ENCODE results near the gene TMEM145. TPM values are rescaled to one million over a fixed set of nuclear protein-coding genes. Genes with fewer than 3 reads are reported as not detected.
A peak's percentile ranks its signal among the peaks of the same experiment; 100 is the strongest.

The TMEM145 gene
- total RNA-seq, 1 donor from 2014 or later = not detected

DNA sequence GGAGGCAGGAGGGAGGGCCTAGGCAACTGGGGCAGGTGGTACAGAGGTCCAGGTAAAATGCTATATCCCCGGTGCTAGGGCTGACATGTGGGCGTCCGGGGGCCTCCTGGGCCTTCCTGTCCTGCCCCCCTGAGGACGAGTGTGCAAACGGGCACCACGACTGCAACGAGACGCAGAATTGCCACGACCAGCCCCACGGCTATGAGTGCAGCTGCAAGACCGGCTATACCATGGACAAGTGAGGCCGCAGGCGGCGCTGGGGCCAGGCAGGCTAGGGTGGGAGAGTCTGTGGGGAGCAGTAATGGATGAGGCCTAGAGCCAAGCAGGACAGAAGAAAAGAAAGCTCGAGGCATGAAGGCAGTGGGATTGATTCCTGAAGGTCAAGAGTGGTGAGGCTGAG lies 55.7 kb downstream of the TMEM145 start:
- H3K9me3 Mint-ChIP-seq = no peaks in the 10 kb centered on the region
- ChIA-PET POLR2A (no interaction called here), CTCF (no interaction called here)
- H3K27ac Mint-ChIP-seq = no peak overlapping the region
- H3K4me1 Mint-ChIP-seq = peaks cover 56% of the 10 kb centered on the region
- ATAC-seq (ENCODE audit: low read depth) (no peak), DNase-seq (no peak)
- TF ChIP-seq, protein P1, sequence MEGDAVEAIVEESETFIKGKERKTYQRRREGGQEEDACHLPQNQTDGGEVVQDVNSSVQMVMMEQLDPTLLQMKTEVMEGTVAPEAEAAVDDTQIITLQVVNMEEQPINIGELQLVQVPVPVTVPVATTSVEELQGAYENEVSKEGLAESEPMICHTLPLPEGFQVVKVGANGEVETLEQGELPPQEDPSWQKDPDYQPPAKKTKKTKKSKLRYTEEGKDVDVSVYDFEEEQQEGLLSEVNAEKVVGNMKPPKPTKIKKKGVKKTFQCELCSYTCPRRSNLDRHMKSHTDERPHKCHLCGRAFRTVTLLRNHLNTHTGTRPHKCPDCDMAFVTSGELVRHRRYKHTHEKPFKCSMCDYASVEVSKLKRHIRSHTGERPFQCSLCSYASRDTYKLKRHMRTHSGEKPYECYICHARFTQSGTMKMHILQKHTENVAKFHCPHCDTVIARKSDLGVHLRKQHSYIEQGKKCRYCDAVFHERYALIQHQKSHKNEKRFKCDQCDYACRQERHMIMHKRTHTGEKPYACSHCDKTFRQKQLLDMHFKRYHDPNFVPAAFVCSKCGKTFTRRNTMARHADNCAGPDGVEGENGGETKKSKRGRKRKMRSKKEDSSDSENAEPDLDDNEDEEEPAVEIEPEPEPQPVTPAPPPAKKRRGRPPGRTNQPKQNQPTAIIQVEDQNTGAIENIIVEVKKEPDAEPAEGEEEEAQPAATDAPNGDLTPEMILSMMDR (IDR thresholded peaks at IDR 0.05) = no peak
- peaks cover 1% of the 10 kb centered on the region for H3K36me3 Mint-ChIP-seq (ENCODE audit: low read depth)
- H3K27me3 Mint-ChIP-seq = no peaks in the 10 kb centered on the region
- intact Hi-C loops (cut with micrococcal nuclease) = no loop called here
- H3K4me3 Mint-ChIP-seq = no peak overlapping the region

DNA sequence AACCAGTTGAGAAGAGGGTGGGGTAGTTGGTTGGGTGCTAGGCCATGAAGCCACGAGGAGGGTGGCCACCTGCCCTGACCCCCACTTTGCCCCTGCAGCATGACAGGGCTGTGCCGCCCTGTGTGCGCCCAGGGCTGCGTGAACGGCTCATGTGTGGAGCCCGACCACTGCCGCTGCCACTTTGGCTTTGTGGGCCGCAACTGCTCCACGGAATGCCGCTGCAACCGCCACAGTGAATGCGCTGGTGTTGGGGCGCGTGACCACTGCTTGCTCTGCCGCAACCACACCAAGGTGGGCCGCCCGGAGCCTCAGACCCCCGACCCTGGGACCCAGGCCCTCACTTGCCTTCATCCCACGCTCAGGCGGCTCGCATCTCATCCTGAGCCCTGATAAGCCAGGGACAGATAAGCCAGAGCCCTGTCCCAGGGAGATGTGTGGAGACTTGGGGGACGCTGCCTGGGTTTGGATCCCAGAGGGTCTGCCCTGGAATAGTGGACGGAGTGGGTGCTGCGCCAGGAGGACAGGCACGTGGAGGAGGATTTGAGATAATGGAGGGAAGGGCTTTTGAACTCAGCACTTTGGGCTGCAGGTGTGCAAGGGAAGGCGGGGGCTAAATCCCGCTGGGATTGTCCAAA lies 56.4 kb downstream of the TMEM145 start:
- POLR2A ChIA-PET = no interaction called here
- peaks cover 48% of the 10 kb centered on the region for H3K4me1 Mint-ChIP-seq
- DNase-seq = no peak
- TF ChIP-seq, protein P1 (IDR thresholded peaks at IDR 0.05) = no peak
- H3K4me3 Mint-ChIP-seq = no peak overlapping the region
- H3K36me3 Mint-ChIP-seq (ENCODE audit: low read depth) = peaks cover 1% of the 10 kb centered on the region
- ATAC-seq (ENCODE audit: low read depth) = no peak
- no peaks in the 10 kb centered on the region for H3K27me3 Mint-ChIP-seq
- no peak overlapping the region for H3K27ac Mint-ChIP-seq
- intact Hi-C loops (cut with micrococcal nuclease) = no loop called here
- H3K9me3 Mint-ChIP-seq = no peaks in the 10 kb centered on the region
- CTCF ChIA-PET = no interaction called here

DNA sequence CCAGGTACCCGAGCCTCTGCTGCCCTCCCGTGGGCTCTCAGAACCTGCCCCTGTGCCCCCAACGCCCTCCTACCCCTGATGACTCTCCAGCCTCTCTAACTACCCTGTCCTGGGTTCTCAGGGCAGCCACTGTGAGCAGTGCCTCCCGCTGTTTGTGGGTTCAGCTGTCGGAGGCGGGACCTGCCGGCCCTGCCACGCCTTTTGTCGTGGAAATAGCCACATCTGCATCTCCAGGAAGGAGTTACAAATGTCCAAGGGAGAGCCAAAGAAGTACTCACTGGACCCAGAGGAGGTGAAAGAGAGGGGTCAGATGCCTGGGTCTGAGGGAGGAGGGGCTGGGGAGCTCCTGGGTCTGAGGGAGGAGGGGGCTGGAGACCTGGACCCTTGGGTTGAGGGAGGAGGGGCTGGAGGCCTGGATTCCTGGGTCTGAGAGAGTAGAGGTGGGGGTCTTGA lies 57.0 kb downstream of the TMEM145 start:
- DNase-seq = no peak
- CTCF ChIA-PET = interaction anchor here (1.2 kb wide), 1 partner anchor 70 kb away, joined by 3 read pairs; no protein-coding TSS in a partner anchor
- no peaks in the 10 kb centered on the region for H3K9me3 Mint-ChIP-seq
- ATAC-seq (ENCODE audit: low read depth) = no peak
- intact Hi-C loops (cut with micrococcal nuclease) = no loop called here
- H3K27ac Mint-ChIP-seq = no peak overlapping the region
- H3K36me3 Mint-ChIP-seq (ENCODE audit: low read depth) = peaks cover 1% of the 10 kb centered on the region
- no peak overlapping the region for H3K4me3 Mint-ChIP-seq
- TF ChIP-seq, protein P1 (IDR thresholded peaks at IDR 0.05) = no peak
- H3K27me3 Mint-ChIP-seq = no peaks in the 10 kb centered on the region
- H3K4me1 Mint-ChIP-seq = peaks cover 43% of the 10 kb centered on the region
- POLR2A ChIA-PET = interaction anchor here (1.1 kb wide), 1 partner anchor 27 kb away, joined by 5 read pairs; no protein-coding TSS in a partner anchor

DNA sequence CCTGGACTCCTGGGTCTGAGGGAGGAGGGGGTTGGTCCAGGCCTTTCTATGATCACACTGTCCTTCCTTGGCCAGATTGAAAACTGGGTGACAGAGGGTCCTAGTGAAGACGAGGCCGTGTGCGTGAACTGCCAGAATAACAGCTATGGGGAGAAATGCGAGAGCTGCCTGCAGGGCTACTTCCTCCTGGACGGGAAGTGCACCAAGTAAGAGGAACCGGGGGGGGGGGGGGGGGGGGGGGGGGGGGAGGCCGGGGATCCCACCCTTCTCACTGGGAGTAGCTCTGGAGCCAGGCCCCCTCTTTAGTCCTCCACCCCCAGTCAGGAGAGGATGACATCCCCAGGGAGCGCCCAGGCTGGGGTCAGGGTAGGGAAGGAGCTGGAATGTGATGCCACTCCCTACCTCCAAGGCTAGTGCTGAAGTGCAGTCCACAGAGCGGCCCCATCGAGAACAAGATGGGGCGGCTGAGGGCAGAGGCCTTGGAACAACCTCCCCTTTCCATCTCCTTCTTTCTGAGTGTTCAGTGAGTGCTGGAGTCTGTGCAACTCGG lies 57.6 kb downstream of the TMEM145 start:
- intact Hi-C loops (cut with micrococcal nuclease) = no loop called here
- peak overlapping the region; percentile 35 for H3K4me3 Mint-ChIP-seq
- no peak for DNase-seq
- ChIA-PET POLR2A (interaction anchor here (0.5 to 1.1 kb wide), 3 partner anchors 16 to 377 kb away, joined by 4 to 7 read pairs (median 5); partner anchors contain the start of gene ATP1A3), CTCF (interaction anchor here (1.2 kb wide), 1 partner anchor 70 kb away, joined by 3 read pairs; no protein-coding TSS in a partner anchor)
- H3K27ac Mint-ChIP-seq = no peak overlapping the region
- TF ChIP-seq, protein P1 (IDR thresholded peaks at IDR 0.05) = no peak
- peaks cover 38% of the 10 kb centered on the region for H3K4me1 Mint-ChIP-seq
- H3K36me3 Mint-ChIP-seq (ENCODE audit: low read depth) = peaks cover 1% of the 10 kb centered on the region
- no peak for ATAC-seq (ENCODE audit: low read depth)
- H3K9me3 Mint-ChIP-seq = no peaks in the 10 kb centered on the region
- no peaks in the 10 kb centered on the region for H3K27me3 Mint-ChIP-seq

Other genes starting within 250 kb of the TMEM145 start
- 0.09 and 0.15 TPM in 2 replicates for gene GRIK5, start 243.1 kb upstream of the TMEM145 start, total RNA-seq
- gene ZNF574, start 237.1 kb upstream of the TMEM145 start, total RNA-seq = 27.7 and 29.6 TPM in 2 replicates
- 508 and 577 TPM in 2 replicates for gene POU2F2, start 180.9 kb upstream of the TMEM145 start, total RNA-seq
- 26.1 and 29.0 TPM in 2 replicates for gene DEDD2, start 95.6 kb upstream of the TMEM145 start, total RNA-seq
- gene ZNF526, start 93.0 kb upstream of the TMEM145 start, total RNA-seq = 19.6 and 22.7 TPM in 2 replicates
- gene GSK3A, start 70.7 kb upstream of the TMEM145 start, total RNA-seq = 38.2 and 38.6 TPM in 2 replicates
- 47.9 and 48.1 TPM in 2 replicates for gene ERF, start 58.2 kb upstream of the TMEM145 start, total RNA-seq
- 85.4 and 96.5 TPM in 2 replicates for gene CIC, start 44.1 kb upstream of the TMEM145 start, total RNA-seq
- gene PRR19, start 11.2 kb upstream of the TMEM145 start, total RNA-seq = 0.20 and 0.33 TPM in 2 replicates
- 22.7 and 25.9 TPM in 2 replicates for gene PAFAH1B3, start 10.7 kb upstream of the TMEM145 start, total RNA-seq
- 13.0 and 15.1 TPM in 2 replicates for gene MEGF8, start 12.3 kb downstream of the TMEM145 start, total RNA-seq
- gene CNFN, start 77.0 kb downstream of the TMEM145 start, total RNA-seq = 1.00 and 2.4 TPM in 2 replicates
- gene LIPE, start 114.1 kb downstream of the TMEM145 start, total RNA-seq = 37.2 and 37.3 TPM in 2 replicates
- not detected in 2 replicates for gene CXCL17, start 129.6 kb downstream of the TMEM145 start, total RNA-seq
- 7.1 and 9.4 TPM in 2 replicates for gene CEACAM1, start 215.2 kb downstream of the TMEM145 start, total RNA-seq